GM18511 (cell line): ENCODE measurements around the gene IQCH.

Experiments
- ATAC-seq: cut with Tn5 transposase; IDR thresholded peaks from one replicate; pipeline ENCODE4 v1.9.1; 2021; ENCODE audit warnings: mild to moderate bottlenecking, moderate library complexity; ENCODE audit not compliant: unreplicated experiment

IQCH gene

DNA sequence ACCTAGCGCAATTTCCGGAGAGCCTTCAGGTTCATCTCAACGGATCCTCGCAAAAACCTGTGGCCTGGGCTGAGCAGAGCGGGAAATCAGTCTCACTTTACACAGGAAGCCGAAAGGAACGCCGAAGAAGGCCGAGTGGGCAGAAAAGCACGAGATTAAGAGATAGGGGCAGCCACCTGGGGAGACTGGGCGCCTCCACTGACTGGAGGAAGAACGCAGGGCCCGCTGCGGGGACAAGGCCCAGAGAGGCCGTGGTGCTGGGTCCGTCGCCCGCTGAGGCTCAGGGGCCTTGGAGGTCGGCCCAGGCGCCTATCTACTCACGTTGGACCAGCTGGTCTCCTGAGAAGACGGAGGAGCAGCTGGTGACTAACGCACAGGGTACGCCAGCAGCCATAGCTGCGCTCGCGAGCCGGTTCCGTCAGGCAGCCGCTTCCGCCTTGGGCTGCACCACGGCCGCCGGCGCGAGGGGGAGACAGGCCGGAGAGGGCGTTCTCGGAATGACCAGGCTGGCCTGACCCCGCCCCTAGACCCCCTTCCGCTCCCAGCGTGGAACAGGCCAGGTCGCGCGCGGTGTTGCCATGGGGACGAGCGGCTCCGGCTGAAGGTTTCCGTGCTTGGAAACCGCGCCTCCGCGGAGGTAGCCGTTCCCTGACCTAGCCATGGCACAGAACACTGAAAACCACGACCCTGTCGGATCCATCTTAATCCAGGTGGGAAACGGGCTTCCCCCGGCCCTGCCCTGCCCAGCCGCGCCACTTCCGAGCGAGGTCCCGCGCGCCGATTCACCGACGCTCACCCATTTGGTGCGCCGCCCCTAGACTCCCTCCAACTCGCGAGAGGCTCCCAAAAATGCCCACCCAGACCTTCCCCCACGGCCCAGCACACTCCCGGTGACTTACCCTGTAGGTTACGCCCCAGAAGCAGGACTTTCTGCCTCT lies at the start of gene IQCH, which contains the start of gene AAGAB:
Gene IQCH, plus strand, starts transcription at position 549 of the 938 bp plus-strand sequence. Its CDS starts 111 bp downstream, at position 660.
Gene AAGAB, minus strand, starts transcription at position 424 of the 938 bp plus-strand sequence. Its CDS starts 30 bp downstream, at position 394.
- peak; percentile 95 for ATAC-seq

DNA sequence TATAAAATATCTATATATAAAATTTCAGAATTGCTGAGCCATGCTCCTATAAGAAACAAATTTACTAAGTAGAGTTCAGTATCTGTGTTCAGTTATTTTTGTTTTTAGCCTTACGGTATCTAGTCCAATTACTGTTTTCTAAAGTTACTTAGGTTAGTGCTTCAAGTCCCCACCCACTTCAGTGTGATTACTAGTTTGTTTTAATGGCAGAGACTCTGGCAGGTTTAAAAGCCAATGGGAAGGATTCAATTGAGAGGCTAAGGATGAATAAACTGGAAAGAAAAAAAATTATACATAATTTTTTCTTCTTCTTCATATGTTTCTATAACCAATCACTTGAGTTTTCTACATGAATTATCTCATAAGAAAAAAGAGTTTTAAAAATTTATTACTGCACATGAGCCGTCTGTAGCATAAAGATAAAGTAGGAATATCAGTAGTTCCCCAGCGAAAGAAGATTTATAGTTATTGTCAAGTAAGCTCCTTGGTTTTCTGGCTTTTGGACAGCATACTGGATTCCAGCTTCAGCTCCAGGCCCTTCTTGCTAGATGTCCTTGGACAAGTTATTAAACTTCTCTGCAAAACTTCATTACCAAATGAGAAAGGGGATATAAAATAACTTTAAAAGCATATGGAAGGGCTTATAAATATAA lies 46.9 kb upstream of the IQCH start:
- no peak for ATAC-seq

DNA sequence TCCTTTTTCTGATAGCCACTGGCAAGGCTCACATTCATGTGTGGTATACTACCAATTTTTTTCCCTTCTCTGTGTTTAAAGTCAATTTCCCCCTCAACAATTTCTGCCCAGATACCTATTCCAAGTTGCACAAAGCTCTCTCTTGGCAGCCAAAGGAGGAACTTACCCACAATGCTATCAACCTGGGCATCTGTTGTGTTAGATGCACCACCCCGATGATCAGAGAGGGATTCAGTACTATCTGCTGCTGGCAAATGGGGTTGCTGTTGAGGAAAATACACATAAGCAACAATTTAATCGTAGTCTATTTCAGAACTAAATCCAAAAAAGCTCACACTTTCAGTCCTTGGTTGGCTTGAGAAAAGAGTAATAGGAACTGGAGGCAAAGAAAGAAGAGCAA lies 46.2 kb upstream of the IQCH start:
- no peak for ATAC-seq

DNA sequence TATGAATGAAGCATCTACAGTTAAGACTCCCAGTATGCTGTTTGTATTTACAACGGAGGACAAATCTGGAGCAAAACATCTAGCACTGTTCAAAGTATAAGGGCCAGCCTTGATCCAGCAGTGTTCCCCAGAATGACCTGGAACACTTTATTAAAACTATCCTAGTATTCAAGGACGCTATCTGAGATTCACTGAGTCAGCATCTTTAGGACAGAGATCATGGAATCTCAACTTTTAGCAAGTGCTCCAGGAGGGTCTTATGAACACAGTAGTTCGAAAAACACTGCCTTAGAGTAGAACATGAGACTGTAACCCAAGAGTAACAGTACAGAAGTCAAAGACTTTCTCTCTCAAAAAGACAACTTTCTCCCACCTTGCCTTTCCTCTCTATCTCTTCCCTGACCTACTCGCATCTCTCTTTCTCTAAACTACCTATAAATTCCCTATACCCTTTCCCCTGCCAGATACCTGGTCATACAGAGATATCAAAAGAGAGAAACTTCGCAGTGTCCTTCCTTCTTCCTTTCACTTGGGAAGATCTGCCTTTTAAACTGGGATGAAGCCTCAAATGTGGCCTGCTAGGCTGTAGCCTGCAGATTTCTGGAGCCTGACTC lies 43.9 kb upstream of the IQCH start:
- ATAC-seq: no peak

DNA sequence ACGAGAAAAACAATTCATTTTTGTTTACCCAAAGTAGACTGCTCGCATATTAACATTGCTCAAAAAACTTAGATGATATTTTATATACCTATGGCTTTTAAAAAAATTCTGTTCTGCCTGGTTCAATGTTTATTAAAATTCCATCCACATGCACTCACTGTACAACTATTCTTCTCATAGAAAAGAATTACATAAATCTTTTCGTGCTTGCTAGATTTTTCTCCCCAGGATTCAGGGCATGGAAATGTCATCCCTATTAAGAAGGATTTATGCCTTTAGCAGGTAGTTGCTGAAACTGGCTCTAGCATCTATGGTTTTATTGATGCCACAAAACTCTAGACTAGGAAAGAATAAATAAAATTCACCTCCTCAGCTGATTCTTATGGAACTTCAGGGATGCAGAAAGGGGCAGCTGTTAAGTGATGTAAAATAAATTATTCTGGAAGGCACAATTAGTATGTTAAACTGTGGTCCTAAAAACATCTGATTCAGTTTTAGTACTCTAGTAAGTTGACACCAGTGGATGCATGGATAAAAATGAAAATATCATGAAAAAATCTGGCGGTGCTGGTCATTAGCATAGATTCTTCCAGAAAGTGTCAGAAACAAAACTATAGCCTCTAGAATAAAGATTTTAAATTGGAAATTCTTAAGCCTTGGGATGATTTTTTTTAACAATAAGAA lies 41.8 kb upstream of the IQCH start:
- no peak for ATAC-seq

DNA sequence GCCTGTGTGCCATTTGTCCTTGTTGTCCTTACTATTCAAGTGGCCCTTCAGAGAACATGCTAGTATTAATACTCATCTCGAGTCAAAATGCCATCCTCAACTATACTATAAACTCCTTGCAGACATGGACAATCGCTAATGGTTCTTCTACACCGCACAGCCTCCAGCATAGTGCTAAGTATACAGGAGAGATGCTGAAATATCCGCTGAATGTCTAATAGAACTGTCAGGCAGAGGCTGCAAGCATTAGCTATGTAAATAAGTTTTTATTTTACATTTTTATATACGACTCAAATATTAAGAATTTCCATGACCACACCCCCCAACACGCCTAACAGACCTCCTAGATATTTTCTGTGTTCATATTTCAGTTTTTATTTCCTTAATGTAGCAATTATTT lies 39.5 kb upstream of the IQCH start:
- no peak for ATAC-seq

DNA sequence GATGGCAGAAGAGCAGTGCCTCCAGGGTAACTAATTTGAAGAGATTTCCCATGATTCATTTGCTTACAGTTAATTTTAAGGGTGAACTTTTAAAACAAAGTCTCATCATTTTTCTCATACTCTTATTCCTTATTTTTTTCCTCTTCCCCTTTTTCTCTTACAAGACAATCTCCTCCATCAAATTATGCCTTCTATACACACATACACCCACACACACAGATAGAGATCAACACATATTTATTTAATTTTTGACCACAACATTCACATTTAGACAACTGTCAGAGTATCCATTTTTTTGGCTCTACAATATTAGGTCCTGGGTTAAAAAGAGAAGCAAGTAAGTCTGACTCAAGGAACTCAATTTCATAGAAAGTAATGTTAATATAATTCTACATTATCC lies 37.7 kb upstream of the IQCH start:
- no peak for ATAC-seq

DNA sequence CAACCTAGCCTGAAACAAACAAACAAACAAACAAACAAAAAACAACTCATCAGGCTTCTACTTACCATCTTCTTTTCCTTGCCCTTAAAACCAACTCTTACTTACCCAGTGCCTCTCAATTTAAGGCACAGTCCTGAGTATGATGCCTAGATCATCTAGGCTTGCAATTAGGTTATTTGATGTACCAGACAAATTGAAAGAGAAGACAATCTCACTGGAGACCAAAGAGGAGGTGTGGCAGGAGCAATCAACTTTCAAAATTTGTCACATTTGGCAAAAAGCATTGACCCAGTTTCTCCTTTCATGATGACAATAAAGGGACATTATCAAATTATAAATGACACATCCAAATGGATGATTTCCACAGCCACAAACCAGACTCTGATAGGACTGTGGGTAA lies 36.2 kb upstream of the IQCH start:
- ATAC-seq: no peak

DNA sequence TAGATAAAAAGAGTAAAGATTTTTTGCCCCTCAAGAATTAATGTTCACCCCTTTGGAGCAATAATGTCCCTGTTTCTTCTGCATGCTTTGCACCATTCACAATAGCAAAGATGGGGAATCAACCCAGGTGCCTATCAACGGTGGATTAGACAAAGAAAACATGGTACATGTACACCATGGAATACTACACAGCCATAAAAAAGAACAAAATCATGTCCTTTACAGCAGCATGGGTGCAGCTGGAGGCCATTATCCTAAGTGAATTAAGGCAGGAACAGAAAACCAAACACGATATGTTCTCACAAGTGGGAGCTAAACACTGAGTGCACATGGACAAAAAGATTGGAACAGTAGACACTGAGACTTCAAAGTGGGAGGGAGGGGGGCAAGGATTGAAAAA lies 35.3 kb upstream of the IQCH start:
- ATAC-seq: no peak

DNA sequence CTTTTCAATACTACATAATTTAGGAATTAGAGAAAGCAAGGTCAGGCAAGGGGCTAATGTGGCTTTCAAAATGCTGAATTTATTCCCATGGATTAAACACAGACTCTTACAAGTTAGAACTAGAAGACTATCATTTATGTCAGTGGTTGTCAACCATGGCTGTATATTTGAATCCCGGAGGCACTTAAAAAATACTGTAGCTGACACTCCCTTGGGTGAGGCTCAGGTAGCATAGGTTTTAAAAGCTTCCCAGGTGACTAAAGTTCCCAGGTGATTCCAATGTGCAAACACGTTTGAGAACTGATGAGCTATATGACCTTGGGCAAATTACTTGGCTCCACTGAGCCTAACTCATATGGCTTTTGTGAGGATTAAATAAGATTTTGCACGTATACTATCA lies 29.7 kb upstream of the IQCH start:
- ATAC-seq: no peak

DNA sequence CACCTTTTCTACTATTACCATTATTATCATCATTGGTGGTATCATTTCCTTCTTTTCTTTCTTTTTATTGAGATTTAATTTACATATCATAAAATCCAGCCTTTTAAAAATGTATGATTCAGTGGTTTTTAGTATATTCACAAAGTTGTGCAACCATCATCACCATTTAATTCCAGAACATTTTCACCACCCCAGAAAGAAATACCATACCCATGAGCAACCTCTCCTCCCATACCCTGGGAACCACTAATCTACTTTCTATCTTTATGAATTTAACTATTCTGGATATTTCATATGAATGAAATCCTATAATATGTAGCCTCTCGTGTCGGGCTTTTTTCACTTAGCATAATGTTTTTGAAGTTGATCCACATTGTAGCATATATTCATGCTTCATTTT lies 29.2 kb upstream of the IQCH start:
- ATAC-seq: no peak

DNA sequence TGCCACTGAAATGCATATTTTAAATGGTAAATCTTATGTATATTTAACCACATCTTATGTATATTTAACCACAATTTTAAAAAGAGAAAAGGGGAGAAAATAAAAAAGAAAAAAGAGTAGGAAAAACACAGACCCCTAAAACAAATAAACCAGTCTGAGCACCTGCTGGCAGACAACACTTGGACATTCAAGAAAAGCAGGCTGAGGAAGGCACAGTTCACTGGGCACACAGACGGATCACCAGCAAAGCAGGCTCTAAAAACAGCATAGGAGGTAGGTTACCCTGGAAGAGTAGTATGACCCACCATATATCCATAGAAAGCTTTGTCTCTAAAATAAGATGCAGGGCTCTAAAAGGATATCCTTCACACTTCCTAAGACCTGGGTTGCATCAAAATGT lies 27.2 kb upstream of the IQCH start:
- no peak for ATAC-seq

DNA sequence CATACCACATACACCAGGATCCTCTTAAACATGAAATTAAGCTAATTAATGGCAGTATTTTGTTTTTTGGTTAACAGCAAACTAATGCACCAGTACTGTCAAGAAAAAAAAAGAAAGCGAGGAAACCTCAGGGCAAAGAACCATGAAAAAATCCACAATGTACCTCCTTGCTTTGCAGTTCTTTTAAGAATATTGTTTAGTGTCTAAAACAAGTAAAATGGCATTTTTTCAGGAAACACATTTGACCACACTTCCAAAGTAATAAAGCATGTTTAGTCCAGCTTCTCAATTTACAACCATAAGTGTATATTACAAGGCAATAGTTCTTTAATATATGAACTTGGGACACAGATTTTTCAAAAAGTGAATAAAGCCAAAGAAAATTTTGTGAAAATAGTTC lies 26.7 kb upstream of the IQCH start:
- ATAC-seq: no peak

DNA sequence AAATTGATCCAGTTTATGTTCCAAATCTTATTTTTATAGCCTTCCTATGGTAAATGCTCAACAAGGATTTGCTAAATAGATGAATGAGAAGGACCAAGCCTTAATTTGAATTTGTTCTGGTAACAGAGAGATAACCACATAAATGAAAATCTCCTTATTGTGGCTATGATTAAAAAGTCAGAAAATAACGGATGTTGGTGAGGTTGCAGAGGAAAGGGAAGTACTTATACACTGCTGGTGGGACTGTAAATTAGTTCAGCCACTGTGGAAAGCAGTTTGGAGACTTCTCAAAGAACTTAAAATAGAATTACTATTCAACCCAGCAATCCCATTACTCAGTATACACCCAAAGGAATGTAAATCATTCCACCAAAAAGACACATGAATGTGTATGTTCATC lies 26.3 kb upstream of the IQCH start:
- no peak for ATAC-seq

DNA sequence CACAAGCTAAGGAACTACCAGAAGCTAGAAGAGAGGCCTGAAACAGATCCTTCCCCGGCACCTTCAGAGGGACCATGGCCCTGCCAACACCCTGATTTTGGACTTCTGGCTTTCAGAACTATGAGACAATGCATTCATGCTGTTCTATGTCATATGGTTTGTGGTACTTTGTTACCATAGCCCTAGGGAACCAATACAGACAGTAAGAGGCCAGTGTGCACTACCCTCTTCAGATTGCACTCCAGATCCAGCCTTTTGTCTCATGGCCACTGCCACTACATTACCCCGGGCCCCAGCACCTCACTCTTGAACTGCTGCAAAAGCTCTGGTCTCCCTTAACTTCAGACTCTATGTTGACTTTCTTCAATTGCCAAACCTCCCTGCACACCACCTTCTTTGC lies 24.1 kb upstream of the IQCH start:
- no peak for ATAC-seq

DNA sequence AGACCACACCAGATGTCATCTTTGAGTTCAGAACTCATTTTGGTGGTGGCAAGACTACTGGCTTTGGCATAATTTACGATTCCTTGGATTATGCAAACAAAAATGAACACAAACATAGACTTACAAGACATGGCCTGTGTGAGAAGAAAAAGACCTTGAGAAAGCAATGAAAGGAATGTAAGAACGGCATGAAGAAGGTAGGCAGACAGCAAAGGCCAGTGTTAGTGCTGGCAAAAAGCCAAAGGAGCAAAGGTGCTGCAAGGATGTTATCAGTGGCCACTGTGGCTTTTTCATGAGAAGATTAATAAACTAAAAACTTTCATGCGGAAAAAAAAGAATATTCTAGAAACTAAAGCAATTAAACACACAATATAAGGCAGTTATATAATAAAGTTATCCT lies 22.0 kb upstream of the IQCH start:
- no peak for ATAC-seq

DNA sequence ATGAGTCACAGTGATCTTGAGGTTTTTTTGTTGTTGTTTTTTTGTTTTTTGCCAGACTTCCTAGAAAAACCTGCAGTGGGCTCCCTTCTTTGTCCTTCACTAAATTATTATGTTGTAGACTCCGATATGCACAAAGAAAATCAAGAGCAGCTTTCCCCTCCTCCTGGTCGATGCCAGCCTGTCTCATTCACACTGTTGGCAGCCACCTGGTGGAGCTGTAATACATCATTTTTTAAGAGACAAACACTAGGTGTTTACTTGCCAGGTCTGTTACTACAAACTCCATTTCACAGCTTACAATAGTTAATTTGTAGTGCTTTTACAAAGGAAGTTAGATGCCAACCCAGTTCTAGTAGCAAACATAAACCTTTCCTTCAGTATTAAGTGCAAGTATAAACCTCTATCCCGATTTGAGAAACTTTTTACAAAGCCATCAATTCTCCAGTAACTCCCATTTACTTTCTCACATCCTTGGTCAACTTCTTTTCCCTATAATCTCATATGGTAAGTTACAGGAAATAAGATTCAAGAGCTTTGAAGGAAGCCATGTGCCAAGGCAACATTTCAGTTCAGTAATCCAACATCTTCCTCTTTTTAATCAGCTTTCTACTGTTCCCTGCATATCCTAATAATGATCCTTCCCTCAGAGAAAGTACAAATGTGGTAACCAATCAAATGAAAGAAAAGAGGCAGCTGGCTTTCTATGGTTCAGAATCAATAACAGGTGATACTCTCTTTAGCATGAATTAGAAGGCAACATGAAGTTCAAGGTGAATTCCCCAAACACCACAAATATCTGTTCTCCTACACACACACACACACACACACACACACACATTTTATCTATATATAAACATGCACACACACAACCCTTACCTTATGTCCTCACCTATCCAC lies 14.1 kb upstream of the IQCH start:
- ATAC-seq: peak; percentile 18

DNA sequence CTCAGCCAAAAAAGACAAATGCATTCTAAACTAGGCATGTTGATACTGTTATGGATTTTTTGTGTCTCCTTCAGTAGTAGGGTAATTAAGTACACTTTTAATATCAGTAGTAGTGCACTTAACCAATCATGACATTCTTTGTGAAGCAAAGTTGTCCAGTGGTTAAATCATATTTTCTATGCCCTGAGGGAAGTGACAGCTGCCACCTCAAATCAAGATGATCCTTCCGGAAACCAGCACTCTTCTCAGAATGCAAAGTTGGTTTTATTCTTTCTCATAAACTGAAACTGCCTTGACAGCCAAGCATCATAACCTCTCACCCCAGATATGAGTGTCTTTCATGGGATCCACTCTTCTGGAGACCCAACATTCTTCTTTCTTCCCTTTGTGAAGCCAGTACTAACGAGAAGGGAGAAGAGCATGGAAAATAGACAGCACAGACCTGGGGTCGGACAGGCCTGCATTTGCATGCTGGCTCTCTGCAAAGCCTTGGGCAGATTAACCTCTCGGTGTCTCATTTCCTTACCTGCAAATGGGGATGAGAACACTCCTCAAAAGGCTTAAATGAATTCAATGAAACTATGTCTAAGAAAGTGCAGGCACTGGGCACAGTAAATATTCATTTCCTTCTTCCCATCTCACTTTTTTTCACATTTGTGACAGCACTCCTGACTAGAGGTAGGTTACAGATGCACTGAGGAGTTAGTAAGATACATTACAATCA lies 13.3 kb upstream of the IQCH start:
- ATAC-seq: peak; percentile 89

DNA sequence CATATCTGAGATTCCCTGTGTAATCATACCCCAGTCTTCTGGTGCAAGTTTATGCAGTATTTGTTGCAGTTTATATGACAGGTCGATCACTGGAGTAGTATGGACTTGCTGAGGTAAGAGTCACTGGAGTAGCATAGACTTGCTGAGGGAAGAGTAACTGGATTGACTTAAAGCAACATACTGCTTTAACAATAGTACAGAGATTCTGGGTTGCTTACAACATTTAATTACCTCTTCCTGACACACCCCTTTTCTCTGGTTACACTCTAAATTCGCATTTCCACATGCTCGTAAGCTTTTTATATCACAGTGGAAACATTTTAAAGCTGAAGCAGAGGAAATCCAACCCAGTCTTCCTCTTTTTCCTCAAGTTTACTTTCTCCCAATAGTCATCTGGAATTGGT lies 11.9 kb upstream of the IQCH start:
- no peak for ATAC-seq
